Mucosa of stomach (tissue), 1 donor: ENCODE measurements around the gene PKDCC.
"Not testable (repeated sequence)": the region's sequence is repeated elsewhere in the genome, so short reads cannot be mapped to it uniquely, and the experiment has no call there.

Experiments
- H3K27me3 ChIP-seq: one replicate; pipeline ENCODE4 v1.7.0; 2013; ENCODE audit warnings: mild to moderate bottlenecking, low read length; ENCODE audit not compliant: control insufficient read depth, insufficient read depth
- H3K36me3 ChIP-seq: one replicate; pipeline ENCODE4 v1.7.0; 2013; ENCODE audit warnings: low read length; ENCODE audit not compliant: control insufficient read depth, insufficient read depth
- H3K4me1 ChIP-seq: one replicate; pipeline ENCODE4 v1.7.0; 2013; ENCODE audit warnings: mild to moderate bottlenecking, low read length; ENCODE audit not compliant: control insufficient read depth, insufficient read depth
- H3K4me3 ChIP-seq: one replicate; pipeline ENCODE4 v1.7.0; 2013; ENCODE audit warnings: low read length
- H3K9ac ChIP-seq: one replicate; pipeline ENCODE4 v1.7.0; 2013; ENCODE audit warnings: mild to moderate bottlenecking, low read length, moderate library complexity
- H3K9me3 ChIP-seq: one replicate; pipeline ENCODE4 v1.7.0; 2013; ENCODE audit warnings: mild to moderate bottlenecking, low read length, moderate library complexity; ENCODE audit not compliant: control insufficient read depth
- donor health status: Pancreatic carcinoma.

Gene PKDCC

GRCh38 chr2:42063431-42064171, 15.8 kb downstream of the PKDCC start:
- peaks cover 44% of the 10 kb centered on the region for H3K4me1 ChIP-seq
- H3K4me3 ChIP-seq = no peak overlapping the region
- no peaks in the 10 kb centered on the region for H3K27me3 ChIP-seq
- no peaks in the 10 kb centered on the region for H3K9me3 ChIP-seq
- H3K36me3 ChIP-seq = no peaks in the 10 kb centered on the region
- H3K9ac ChIP-seq = no peak overlapping the region

GRCh38 chr2:42064417-42064942, 16.7 kb downstream of the PKDCC start:
- H3K36me3 ChIP-seq = no peaks in the 10 kb centered on the region
- no peaks in the 10 kb centered on the region for H3K9me3 ChIP-seq
- H3K4me3 ChIP-seq = no peak overlapping the region
- no peak overlapping the region for H3K9ac ChIP-seq
- peaks cover 40% of the 10 kb centered on the region for H3K4me1 ChIP-seq
- H3K27me3 ChIP-seq = no peaks in the 10 kb centered on the region

- H3K9me3 ChIP-seq, H3K27me3 ChIP-seq, H3K4me3 ChIP-seq, H3K9ac ChIP-seq, H3K36me3 ChIP-seq: not testable (repeated sequence)
- peaks cover 30% of the 10 kb centered on the region for H3K4me1 ChIP-seq
Observed at GRCh38 chr2:42065753-42066152, 17.9 kb downstream of the PKDCC start.

- peaks cover 22% of the 10 kb centered on the region for H3K4me1 ChIP-seq
- H3K27me3 ChIP-seq, H3K9ac ChIP-seq, H3K9me3 ChIP-seq, H3K36me3 ChIP-seq, H3K4me3 ChIP-seq: not testable (repeated sequence)
Observed at GRCh38 chr2:42067001-42067400, 19.2 kb downstream of the PKDCC start.

- Histone ChIP-seq H3K4me1 (peaks cover 24% of the 10 kb centered on the region), H3K9ac (no peak overlapping the region), H3K36me3 (no peaks in the 10 kb centered on the region), H3K9me3 (no peaks in the 10 kb centered on the region), H3K4me3 (no peak overlapping the region), H3K27me3 (no peaks in the 10 kb centered on the region)
Observed at GRCh38 chr2:42067521-42067920, 19.7 kb downstream of the PKDCC start.

- Histone ChIP-seq H3K4me3 (no peak overlapping the region), H3K9me3 (no peaks in the 10 kb centered on the region), H3K9ac (no peak overlapping the region), H3K4me1 (peaks cover 29% of the 10 kb centered on the region), H3K36me3 (no peaks in the 10 kb centered on the region), H3K27me3 (no peaks in the 10 kb centered on the region)
Observed at GRCh38 chr2:42068571-42069178, 20.9 kb downstream of the PKDCC start.

GRCh38 chr2:42069568-42069967, 21.7 kb downstream of the PKDCC start:
- no peaks in the 10 kb centered on the region for H3K9me3 ChIP-seq
- H3K4me1 ChIP-seq = peaks cover 22% of the 10 kb centered on the region
- no peak overlapping the region for H3K9ac ChIP-seq
- no peak overlapping the region for H3K4me3 ChIP-seq
- no peaks in the 10 kb centered on the region for H3K36me3 ChIP-seq
- no peaks in the 10 kb centered on the region for H3K27me3 ChIP-seq

GRCh38 chr2:42071791-42072190, 24.0 kb downstream of the PKDCC start:
- H3K4me3 ChIP-seq = no peak overlapping the region
- no peaks in the 10 kb centered on the region for H3K27me3 ChIP-seq
- no peaks in the 10 kb centered on the region for H3K9me3 ChIP-seq
- peaks cover 18% of the 10 kb centered on the region for H3K4me1 ChIP-seq
- H3K9ac ChIP-seq = peak overlapping the region; percentile 7
- H3K36me3 ChIP-seq = no peaks in the 10 kb centered on the region

GRCh38 chr2:42072349-42073118, 24.7 kb downstream of the PKDCC start:
- Histone ChIP-seq H3K4me3 (no peak overlapping the region), H3K36me3 (no peaks in the 10 kb centered on the region), H3K4me1 (peaks cover 18% of the 10 kb centered on the region), H3K9ac (peak overlapping the region; percentile 7), H3K9me3 (no peaks in the 10 kb centered on the region), H3K27me3 (no peaks in the 10 kb centered on the region)

- Histone ChIP-seq H3K36me3 (no peaks in the 10 kb centered on the region), H3K9me3 (no peaks in the 10 kb centered on the region), H3K27me3 (no peaks in the 10 kb centered on the region), H3K4me1 (peaks cover 18% of the 10 kb centered on the region), H3K4me3 (no peak overlapping the region), H3K9ac (no peak overlapping the region)
Observed at GRCh38 chr2:42073739-42074503, 26.1 kb downstream of the PKDCC start.

- Histone ChIP-seq H3K9ac (no peak overlapping the region), H3K4me3 (no peak overlapping the region), H3K36me3 (no peaks in the 10 kb centered on the region), H3K9me3 (no peaks in the 10 kb centered on the region), H3K27me3 (no peaks in the 10 kb centered on the region), H3K4me1 (peaks cover 18% of the 10 kb centered on the region)
Observed at GRCh38 chr2:42074661-42075060, 26.8 kb downstream of the PKDCC start.
